IgD-negative memory B cell (primary cell): ENCODE measurements around the gene PNLIPRP2. TPM values are rescaled to one million over a fixed set of nuclear protein-coding genes. Genes with fewer than 3 reads are reported as not detected.

Experiments used
- H3K27ac Mint-ChIP-seq, 3 donors: one replicate each; pipeline ENCODE4 v1.8.0; 2020 to 2022; ENCODE audit warnings: mild to moderate bottlenecking in 3 of 3, mixed read lengths in 3 of 3, moderate library complexity in 1 of 3
- H3K27me3 Mint-ChIP-seq: one replicate; pipeline ENCODE4 v1.8.0; 2021; ENCODE audit warnings: mixed read lengths
- H3K36me3 Mint-ChIP-seq: one replicate; pipeline ENCODE4 v1.8.0; 2020; ENCODE audit warnings: mild to moderate bottlenecking, mixed read lengths
- H3K4me1 Mint-ChIP-seq, 3 donors: one replicate each; pipeline ENCODE4 v1.8.0; 2020 to 2022; ENCODE audit warnings: mixed read lengths in 3 of 3, mild to moderate bottlenecking in 1 of 3
- H3K4me3 Mint-ChIP-seq, 4 donors: one replicate each; pipeline ENCODE4 v1.8.0; 2020 to 2022; ENCODE audit warnings: mild to moderate bottlenecking in 4 of 4, mixed read lengths in 4 of 4, moderate library complexity in 3 of 4
- H3K9me3 Mint-ChIP-seq, 3 donors: one replicate each; pipeline ENCODE4 v1.8.0; 2020 to 2021; ENCODE audit warnings: mixed read lengths in 3 of 3, mild to moderate bottlenecking in 1 of 3
- polyA plus RNA-seq: library from polyadenylated mRNA; unstranded; fragments of 300-500 nt; fragmentation: Illumina TruSeq; gene quantifications from one replicate; pipeline ENCODE4 v1.2.3, GENCODE V29; 2021

PNLIPRP2 gene
- polyA plus RNA-seq, 1 donor from 2014 or later = not detected

DNA sequence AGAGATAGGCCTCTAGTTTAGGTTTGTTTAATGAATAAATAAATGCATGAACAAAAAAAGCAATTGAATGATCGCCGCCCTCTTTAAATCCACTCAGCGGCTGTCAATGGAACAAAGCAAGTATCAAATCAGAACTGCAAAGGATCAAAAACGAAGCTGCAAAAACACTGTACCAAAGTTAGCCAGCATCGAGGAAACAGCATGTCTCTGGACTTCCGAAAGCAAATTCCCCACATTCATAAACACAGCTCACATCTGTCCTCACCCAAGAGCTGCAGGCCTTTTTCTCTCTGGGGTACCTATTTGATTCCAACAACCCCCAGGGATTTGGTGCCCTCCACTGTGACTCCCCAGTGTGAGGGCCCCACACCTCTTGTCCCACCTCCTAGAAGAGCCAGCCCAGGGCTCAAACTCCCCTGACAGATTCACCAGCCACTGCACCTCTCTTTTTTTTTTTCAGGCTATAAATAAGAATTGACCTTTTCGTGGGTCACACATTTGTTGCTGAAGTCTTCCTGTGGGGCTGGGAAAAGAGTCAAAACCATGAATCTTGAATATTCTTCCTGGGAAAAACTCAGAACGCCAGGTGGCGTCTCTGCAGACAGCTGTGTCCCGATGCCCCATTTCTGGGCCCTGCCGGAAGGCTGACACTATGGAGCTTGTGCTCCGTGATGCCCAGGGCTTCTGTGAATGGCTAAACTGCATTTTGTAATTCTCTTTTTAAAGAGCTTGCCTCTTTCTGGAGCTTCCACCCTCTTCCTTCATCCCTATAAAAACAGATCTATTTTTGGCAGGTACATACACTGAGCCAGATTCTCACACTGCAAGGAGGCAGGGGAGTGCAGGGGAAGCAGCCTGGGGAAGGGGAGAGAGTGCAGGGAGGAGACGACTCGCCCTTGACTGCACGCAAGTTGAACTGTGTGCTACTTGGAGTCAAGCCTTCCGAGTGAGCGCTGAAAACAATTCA lies 69.9 kb downstream of the PNLIPRP2 start:
- H3K27ac Mint-ChIP-seq = no peak overlapping the region
- H3K36me3 Mint-ChIP-seq = peaks cover 2% of the 10 kb centered on the region
- H3K4me3 Mint-ChIP-seq = no peak overlapping the region
- peaks cover 0 to 4% (median 0%) of the 10 kb centered on the region in 3 donors for H3K9me3 Mint-ChIP-seq
- H3K4me1 Mint-ChIP-seq = peaks cover 0 to 1% (median 0%) of the 10 kb centered on the region in 3 donors
- H3K27me3 Mint-ChIP-seq = peaks cover 3% of the 10 kb centered on the region

DNA sequence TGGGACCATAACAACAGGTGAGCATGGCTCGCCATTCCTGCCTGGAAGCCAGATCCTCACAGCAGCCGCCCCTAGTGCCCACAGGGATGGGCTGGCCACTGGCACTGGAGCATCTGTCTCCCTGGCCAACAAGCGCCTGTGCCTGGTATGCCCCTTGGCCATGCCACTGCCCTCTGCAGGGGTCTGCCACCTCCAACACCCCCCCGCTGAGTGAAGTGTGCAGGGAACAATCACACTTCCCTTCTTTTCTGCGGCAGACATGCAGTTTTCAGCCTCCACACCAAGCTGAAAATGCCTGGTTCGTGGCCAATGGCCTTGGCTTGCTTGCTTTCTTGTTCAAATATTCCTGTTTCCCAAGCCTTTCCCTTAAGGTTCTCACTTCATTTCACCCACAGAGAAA lies 70.9 kb downstream of the PNLIPRP2 start:
- Mint-ChIP-seq H3K4me3 (no peak overlapping the region), H3K4me1 (peaks cover 0 to 1% (median under 1%) of the 10 kb centered on the region in 3 donors), H3K27me3 (peaks cover 3% of the 10 kb centered on the region)

GRCh38 chr10:116692225-116692624 lies 71.5 kb downstream of the PNLIPRP2 start:
- H3K9me3 Mint-ChIP-seq = peaks cover 0 to 9% (median 0%) of the 10 kb centered on the region in 3 donors
- peaks cover 4% of the 10 kb centered on the region for H3K36me3 Mint-ChIP-seq
- no peak overlapping the region for H3K27ac Mint-ChIP-seq
- peaks cover 3% of the 10 kb centered on the region for H3K27me3 Mint-ChIP-seq
- H3K4me3 Mint-ChIP-seq = no peak overlapping the region
- peaks cover 0 to 4% (median 4%) of the 10 kb centered on the region in 3 donors for H3K4me1 Mint-ChIP-seq

More for the DNA sequence above, 70.9 kb downstream of the PNLIPRP2 start:
- H3K36me3 Mint-ChIP-seq = peaks cover 2% of the 10 kb centered on the region
- peaks cover 0 to 6% (median 0%) of the 10 kb centered on the region in 3 donors for H3K9me3 Mint-ChIP-seq
- H3K27ac Mint-ChIP-seq = no peak overlapping the region

DNA sequence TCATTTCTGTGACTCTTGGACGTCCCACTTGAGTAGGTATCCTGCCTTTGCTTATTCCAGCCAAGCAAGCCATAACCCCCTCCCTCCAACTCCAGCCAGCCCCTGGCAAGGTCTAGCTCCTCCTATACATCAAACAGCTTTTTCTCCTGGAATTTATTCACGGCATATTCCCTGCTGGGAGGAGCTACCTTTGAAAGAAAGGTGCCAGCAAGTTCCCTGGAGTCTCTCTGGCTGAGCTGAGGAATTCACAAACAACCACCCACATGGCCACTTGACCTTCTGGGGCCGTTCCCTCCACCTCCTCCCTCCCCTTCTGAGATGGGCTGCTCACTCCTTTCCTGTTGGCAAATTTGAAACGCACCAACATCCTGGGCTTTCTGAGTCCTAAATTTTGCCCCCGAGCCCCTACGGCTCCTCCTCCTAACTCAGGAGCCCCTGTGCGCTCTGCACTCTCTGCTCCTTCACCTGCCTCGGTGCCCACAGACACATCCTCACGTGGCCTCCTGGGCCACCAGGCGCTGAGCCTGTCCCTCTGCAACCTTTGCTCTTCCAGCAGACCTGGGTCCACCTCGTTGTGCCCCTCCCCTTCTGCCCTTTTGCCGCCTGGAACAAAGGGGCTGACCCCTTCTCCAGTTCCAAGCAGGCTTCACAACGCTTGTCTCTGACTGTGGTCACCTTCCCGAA lies 73.6 kb downstream of the PNLIPRP2 start:
- peaks cover 0 to 4% (median 3%) of the 10 kb centered on the region in 3 donors for H3K4me1 Mint-ChIP-seq
- peaks cover 4% of the 10 kb centered on the region for H3K36me3 Mint-ChIP-seq
- H3K9me3 Mint-ChIP-seq = peaks cover 0 to 9% (median 0%) of the 10 kb centered on the region in 3 donors
- H3K4me3 Mint-ChIP-seq = no peak overlapping the region
- H3K27me3 Mint-ChIP-seq = peaks cover 3% of the 10 kb centered on the region
- H3K27ac Mint-ChIP-seq = peak overlapping the region in 1 of 3 donors; percentile 60

Other genes starting within 250 kb of the PNLIPRP2 start
- not detected for gene PNLIPRP3, start 193.1 kb upstream of the PNLIPRP2 start, polyA plus RNA-seq
- not detected for gene PNLIP, start 75.0 kb upstream of the PNLIPRP2 start, polyA plus RNA-seq
- gene PNLIPRP1, start 30.0 kb upstream of the PNLIPRP2 start, polyA plus RNA-seq = not detected
- 6.7 TPM for gene HSPA12A, start 121.6 kb downstream of the PNLIPRP2 start, polyA plus RNA-seq
- gene ENO4, start 228.5 kb downstream of the PNLIPRP2 start, polyA plus RNA-seq = 0.45 TPM